Bronchial epithelial cell (primary cell): ENCODE measurements around the gene C1QTNF6. TPM values are rescaled to one million over a fixed set of nuclear protein-coding genes. Genes with fewer than 3 reads are reported as not detected.

Experiments
- DNase-seq: peaks from one replicate; pipeline ENCODE4 v3.0.0-alpha.2; 2010; ENCODE audit warnings: low read depth
- FAIRE-seq: peaks from 2 replicates; lab custom pipeline; 2011; peaks lifted over from hg19 to GRCh38; lab: Jason Lieb, UNC
- H3K27me3 ChIP-seq: 2 replicates; pipeline ENCODE4 v1.5.1; 2011; ENCODE audit warnings: low read length; ENCODE audit not compliant: control insufficient read depth, insufficient read depth
- H3K36me3 ChIP-seq: 2 replicates; pipeline ENCODE4 v1.5.1; 2011; ENCODE audit warnings: low read length; ENCODE audit not compliant: control insufficient read depth, insufficient read depth
- H3K4me3 ChIP-seq: 2 replicates; pipeline ENCODE4 v1.5.1; 2011; ENCODE audit warnings: mild to moderate bottlenecking, low read depth, low read length, control low read depth
- CTCF ChIP-seq: IDR thresholded peaks from 2 replicates; pipeline ENCODE4 v1.5.1; 2011; ENCODE audit warnings: mild to moderate bottlenecking, moderate library complexity, low read length, control low read depth, inconsistent platforms; ENCODE audit not compliant: insufficient read depth, severe bottlenecking
- total RNA-seq: library from RNA; depleted of rRNA; stranded (reverse); fragments of >200 nt; gene quantifications from 2 replicates; pipeline ENCODE4 v1.2.1, GENCODE V29; 2014

Gene C1QTNF6
- total RNA-seq, 1 donor from 2014 or later, result 2.9 TPM

DNA sequence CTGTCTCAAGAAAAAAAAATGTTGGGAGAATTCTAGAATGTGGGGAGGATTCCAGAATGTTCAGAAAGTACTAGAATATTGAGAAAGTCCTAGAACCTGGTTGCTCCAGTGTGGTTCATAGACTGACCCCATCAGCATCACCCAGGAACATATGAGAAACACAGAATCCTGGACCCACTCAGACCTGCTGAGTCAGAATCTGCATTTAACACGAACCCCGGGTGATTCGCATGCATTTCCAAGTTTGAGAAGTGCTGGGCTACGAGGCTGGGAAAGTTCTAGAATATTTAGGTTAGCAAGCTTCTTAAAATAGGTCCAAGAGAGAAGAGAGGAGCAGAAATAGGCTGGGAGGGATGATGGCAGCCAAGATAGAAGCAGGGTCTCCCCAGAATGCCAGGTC lies 6.4 kb downstream of the C1QTNF6 start:
- FAIRE-seq, result no peak

GRCh38 chr22:37180531-37181231 lies 7.4 kb downstream of the C1QTNF6 start:
- no peak for DNase-seq
- TF ChIP-seq CTCF, result no peak
- FAIRE-seq, result no peak
- Histone ChIP-seq H3K4me3 (no peak overlapping the region), H3K36me3 (peaks cover 4% of the 10 kb centered on the region), H3K27me3 (no peaks in the 10 kb centered on the region)

More for the DNA sequence above, 6.4 kb downstream of the C1QTNF6 start:
- Histone ChIP-seq H3K36me3 (peaks cover 4% of the 10 kb centered on the region), H3K27me3 (no peaks in the 10 kb centered on the region), H3K4me3 (no peak overlapping the region)
- TF ChIP-seq CTCF, result no peak
- DNase-seq, result no peak

DNA sequence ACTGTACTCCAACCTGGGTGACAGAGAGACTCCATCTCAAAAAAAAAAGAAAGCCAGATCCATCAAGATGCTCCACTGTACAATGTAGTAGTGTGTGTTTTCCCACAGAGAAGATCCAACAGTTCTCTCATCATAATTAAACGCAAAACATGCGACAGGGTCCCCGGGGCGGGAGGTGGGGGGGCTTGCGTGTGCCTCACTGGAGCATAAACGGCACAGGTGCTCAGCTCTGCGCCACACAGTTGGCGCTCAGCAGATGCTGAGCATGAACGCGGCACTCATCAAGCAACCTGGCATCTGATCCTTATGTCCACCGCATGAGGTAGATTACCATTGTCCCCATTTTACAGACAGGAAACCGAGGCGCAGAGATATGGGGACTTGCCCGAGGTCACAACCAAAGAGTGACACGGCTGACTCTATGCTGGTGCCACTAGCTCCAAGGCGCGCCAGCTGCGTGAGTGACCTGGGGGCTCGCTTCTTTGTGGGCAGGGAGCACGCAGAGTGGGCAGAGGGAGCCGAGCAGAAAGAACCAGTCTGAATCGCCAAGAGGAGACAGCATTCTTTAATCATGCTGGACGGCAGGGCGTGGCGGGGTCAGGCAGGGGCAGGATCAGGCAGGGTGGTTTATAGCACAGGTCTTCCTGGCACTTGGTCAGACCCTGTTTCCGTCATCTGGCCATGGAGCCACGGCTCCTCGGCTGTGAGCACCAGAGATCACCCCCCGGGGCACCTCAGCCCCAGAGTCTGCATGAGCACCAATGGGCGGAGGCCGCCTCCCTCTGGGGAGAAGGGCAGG lies 8.2 kb downstream of the C1QTNF6 start:
- H3K4me3 ChIP-seq, result no peak overlapping the region
- H3K36me3 ChIP-seq, result peaks cover 4% of the 10 kb centered on the region
- no peak for TF ChIP-seq CTCF
- H3K27me3 ChIP-seq, result no peaks in the 10 kb centered on the region
- FAIRE-seq (no peak), DNase-seq (no peak)

- no peak for TF ChIP-seq CTCF
- Histone ChIP-seq H3K27me3 (no peaks in the 10 kb centered on the region), H3K4me3 (no peak overlapping the region), H3K36me3 (peaks cover 4% of the 10 kb centered on the region)
- no peak for DNase-seq
- no peak for FAIRE-seq
Observed at GRCh38 chr22:37179126-37179470, 8.9 kb downstream of the C1QTNF6 start.

DNA sequence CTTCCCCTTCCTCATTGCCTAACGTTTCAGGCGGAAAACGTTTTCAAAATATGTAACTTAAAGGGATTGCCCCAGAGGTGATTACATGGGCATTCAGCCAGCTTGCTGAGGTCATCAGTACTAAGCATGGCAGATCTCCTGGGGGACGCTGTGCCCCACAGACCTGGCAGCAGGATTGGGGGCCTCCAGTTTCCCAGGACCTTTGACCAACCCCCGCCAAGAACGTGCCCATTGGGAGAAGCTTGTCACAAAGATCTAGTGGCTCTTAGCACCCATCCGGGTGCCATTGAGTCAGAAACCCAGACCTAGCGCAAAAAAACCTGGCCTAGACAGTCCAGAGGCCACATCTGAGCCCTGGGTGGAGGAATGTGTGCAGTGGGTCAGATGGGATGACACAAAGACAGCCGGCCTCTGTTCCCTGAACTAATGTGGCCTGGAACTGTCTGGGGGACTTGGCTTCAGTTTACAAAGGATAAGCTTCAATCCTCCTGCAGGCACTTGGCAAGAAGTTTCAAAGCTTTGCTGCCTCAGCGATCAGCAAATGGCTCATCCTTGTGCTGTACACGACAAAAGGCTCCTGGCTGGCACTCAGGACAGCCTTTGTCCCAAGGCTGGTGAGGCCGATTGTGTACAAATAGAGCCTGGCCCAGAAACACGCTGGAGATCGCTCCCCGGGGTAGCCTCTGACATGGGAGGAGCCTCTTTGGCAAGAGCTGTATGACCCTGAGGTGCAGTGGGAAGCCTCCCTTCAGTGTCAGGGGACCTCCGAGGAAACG lies 9.5 kb downstream of the C1QTNF6 start:
- Histone ChIP-seq H3K27me3 (no peaks in the 10 kb centered on the region), H3K36me3 (peaks cover 4% of the 10 kb centered on the region), H3K4me3 (no peak overlapping the region)
- FAIRE-seq (no peak), DNase-seq (peak; percentile 70)
- no peak for TF ChIP-seq CTCF
